Liver (tissue), 3 donors: ENCODE results near the gene GSTM3.

Experiments used
- ATF3 ChIP-seq: IDR thresholded peaks from 2 replicates; pipeline ENCODE4 v1.6.1; 2016; ENCODE audit warnings: antibody characterized with exemption
- GABPA ChIP-seq, 2 donors: IDR thresholded peaks in 1 of 2; conservative IDR thresholded peaks in 1 of 2; 2 replicates each; pipeline ENCODE4 v1.6.1; 2016; ENCODE audit warnings: antibody characterized with exemption in 2 of 2, mild to moderate bottlenecking in 1 of 2, moderate library complexity in 1 of 2
- REST ChIP-seq: IDR thresholded peaks from 2 replicates; pipeline ENCODE4 v1.6.1; 2016; ENCODE audit warnings: antibody characterized with exemption, mild to moderate bottlenecking
- TAF1 ChIP-seq: conservative IDR thresholded peaks from 2 replicates; pipeline ENCODE4 v1.6.1; 2016; ENCODE audit warnings: antibody characterized with exemption, mild to moderate bottlenecking
- YY1 ChIP-seq: IDR thresholded peaks from 2 replicates; pipeline ENCODE4 v1.6.1; 2016; ENCODE audit warnings: antibody characterized with exemption, mild to moderate bottlenecking
- TF ChIP-seq, protein P1 (sequence below): IDR thresholded peaks from 2 replicates; pipeline ENCODE4 v1.6.1; 2016; ENCODE audit warnings: antibody characterized with exemption
- TF ChIP-seq, protein P2 (sequence below): fragments of 150-350 bp; IDR thresholded peaks from 2 replicates; pipeline ENCODE4 v1.5.1; 2017; ENCODE audit warnings: improper control_type of control experiment, low read depth, low read length; ENCODE audit not compliant: missing input control
- donor health status: healthy.
- donor health status: healthy.

GRCh38 chr1:109776911-109777310 is 36.1 kb upstream of the GSTM3 start:
- TF ChIP-seq, protein P1, sequence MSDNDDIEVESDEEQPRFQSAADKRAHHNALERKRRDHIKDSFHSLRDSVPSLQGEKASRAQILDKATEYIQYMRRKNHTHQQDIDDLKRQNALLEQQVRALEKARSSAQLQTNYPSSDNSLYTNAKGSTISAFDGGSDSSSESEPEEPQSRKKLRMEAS = no peak
- TF ChIP-seq, protein P2, sequence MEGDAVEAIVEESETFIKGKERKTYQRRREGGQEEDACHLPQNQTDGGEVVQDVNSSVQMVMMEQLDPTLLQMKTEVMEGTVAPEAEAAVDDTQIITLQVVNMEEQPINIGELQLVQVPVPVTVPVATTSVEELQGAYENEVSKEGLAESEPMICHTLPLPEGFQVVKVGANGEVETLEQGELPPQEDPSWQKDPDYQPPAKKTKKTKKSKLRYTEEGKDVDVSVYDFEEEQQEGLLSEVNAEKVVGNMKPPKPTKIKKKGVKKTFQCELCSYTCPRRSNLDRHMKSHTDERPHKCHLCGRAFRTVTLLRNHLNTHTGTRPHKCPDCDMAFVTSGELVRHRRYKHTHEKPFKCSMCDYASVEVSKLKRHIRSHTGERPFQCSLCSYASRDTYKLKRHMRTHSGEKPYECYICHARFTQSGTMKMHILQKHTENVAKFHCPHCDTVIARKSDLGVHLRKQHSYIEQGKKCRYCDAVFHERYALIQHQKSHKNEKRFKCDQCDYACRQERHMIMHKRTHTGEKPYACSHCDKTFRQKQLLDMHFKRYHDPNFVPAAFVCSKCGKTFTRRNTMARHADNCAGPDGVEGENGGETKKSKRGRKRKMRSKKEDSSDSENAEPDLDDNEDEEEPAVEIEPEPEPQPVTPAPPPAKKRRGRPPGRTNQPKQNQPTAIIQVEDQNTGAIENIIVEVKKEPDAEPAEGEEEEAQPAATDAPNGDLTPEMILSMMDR = peak; percentile 97
- no peak for TF ChIP-seq REST
- TF ChIP-seq GABPA (IDR thresholded peaks at IDR 0.05 in 1 of 2, conservative IDR thresholded peaks at IDR 0.05 in 1 of 2) = no peak
- TF ChIP-seq TAF1 = no peak
- no peak for TF ChIP-seq ATF3
- TF ChIP-seq YY1 = no peak
